Stimulated activated CD4-positive, alpha-beta T cell treated with anti-CD3 and anti-CD28 coated beads, Interleukin-2, amount 100 ng/mL, for 48 hours (primary cell): Measurements from ENCODE around the gene SPANXN3.
"Not testable (repeated sequence)": the region's sequence is repeated elsewhere in the genome, so short reads cannot be mapped to it uniquely, and the experiment has no call there.

Experiments used
- DNase-seq, 2 donors: peaks; one replicate each; pipeline ENCODE4 v3.0.0-alpha.2; 2020

SPANXN3 gene

DNA sequence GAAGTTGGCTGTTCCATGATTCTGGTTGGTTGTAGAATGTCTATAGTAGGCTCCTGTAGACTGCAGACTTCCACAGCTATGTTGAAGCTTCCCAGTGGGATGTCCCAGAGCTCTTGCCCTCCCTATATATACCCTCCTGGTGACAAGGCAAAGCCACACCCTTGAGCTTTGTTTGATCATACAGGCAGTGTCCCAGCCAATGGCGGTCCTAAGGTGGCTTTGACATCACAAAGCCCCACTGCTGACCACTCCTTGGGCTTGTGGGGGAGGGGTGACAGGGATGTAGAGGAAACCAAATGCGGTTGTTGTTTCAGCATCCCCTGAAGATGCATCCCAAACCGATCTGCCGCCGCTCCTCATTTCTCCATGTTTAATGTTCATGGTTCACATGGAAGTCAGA, at the start of gene SPANXN3:
Gene SPANXN3, minus strand, starts transcription at position 101 of the 400 bp plus-strand sequence. Its CDS starts 84 bp downstream, at position 17.
- DNase-seq: not testable (repeated sequence)

- DNase-seq: no peak
Observed at GRCh38 chrX:143536176-143536575, 18.9 kb upstream of the SPANXN3 start.

DNA sequence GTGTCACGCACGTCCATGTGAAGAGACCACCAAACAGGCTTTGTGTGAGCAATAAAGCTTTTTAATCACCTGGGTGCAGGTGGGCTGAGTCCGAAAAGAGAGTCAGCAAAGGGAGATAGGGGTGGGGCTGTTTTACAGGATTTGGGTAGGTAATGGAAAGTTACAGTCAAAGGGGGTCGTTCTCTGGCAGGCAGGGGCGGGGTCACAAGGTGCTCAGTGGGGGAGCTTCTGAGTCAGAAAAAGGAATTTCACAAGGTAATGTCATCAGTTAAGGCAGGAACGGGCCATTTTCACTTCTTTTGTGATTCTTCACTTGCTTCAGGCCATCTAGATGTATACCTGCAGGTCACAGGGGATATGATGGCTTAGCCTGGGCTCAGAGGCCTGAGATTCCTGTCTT, 15.1 kb downstream of the SPANXN3 start:
- not testable (repeated sequence) for DNase-seq

DNA sequence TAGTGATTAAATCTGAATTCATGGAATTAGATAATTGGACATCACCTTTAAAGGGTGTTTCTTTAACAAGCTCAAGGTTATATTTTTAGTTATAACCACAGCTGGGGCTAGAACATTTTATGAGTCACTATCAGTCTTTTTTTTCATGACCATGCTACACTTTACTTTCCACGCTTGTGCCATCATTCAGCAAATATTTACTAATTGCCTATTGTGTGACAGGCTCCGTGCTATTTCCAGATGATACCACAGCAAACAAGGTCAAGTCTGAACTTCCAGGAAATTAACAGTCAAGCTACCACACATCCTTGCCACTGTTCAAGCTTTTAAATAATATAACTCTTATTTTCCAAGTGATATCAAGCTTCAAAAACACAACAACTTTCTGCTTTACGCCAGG, 16.5 kb downstream of the SPANXN3 start:
- no peak for DNase-seq

DNA sequence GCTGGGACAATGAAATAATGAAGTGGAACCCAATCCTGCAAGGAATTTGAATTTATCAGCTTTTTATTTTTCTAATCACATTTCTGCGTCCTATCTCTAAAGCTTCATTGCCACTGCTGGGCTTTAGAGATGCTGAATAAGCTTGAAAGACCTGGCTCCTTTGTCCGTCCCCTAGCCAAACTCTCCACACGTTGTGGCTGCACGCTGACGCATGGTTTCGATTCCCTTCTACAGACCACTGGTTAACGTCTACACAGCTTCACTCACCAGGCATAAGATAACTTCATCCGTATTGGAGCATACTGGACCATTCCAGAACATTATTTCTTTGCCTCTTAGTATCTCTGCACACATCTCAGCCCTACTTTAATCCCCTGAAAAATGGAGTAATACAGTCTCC, 31.2 kb downstream of the SPANXN3 start:
- DNase-seq: no peak

GRCh38 chrX:143476751-143477150, 40.5 kb downstream of the SPANXN3 start:
- no peak for DNase-seq

DNA sequence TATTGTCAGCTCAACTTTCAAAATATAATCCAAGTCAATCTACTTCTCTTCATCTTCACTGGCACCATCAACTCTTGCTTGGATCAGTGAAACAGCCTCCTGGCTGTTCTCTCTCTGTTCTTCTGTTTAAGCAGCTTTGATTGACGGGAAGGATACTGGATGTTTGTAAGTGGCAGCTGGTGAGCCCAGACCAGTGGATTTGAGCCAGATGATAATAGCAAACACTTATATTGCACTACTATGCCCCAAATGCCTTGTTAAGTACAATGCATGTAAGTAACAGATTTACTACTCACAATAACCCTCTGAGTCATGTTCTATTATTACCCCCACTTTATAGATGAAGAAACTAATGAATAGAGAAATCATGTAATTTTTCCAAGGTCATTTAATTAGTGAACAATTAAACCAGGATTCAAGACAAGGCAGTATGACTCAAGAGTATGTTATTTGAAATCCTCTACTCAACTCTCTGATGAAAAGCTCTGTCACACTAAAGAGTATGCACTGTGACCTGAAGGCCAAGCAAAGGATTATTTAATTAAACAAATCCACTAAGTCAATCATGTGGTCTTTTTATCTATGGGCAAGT, 44.8 kb downstream of the SPANXN3 start:
- DNase-seq: no peak

DNA sequence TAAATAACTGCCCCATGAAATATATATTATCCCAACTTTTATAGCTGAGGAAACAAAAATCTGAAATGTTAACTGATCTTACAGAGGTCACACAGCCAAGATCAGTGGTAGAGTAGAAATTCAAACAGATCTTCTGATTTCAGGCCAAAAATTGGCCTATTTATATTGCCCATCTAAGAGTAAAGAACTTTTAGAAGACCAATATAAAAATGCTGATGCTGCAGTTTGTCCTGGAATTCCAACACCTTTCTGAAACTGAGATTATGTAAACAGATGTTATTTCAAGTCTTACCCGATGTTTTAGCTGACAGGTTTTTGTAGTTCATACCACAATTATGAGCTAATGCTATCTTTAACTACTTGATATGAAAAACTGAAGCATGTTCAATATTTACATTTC, 51.1 kb downstream of the SPANXN3 start:
- no peak for DNase-seq

DNA sequence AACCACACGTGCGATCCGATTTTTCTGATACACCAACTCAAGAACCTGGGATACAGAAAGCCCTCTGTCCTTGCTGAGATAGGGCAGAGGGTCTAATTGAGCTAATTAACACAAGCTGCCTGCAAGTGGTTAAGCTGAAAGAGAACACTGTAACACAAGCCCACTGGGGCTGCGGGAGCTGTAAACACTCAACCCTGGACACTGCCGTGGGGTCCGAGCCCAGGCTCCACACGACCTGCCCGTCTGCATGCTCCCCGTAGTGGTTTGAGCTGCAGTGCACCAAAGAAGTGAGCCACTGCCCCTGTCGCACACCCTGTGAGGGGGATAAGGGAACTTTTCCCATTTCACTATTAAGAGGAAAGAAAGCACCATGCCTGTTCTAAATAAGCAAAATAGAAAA, 54.6 kb downstream of the SPANXN3 start:
- no peak for DNase-seq

- no peak for DNase-seq
Observed at GRCh38 chrX:143461606-143462005, 55.7 kb downstream of the SPANXN3 start.
